GM12801 (cell line): Measurements from ENCODE around the gene LHFPL3.

Experiments used
- CTCF ChIP-seq: IDR thresholded peaks from one replicate; pipeline ENCODE4 v1.5.1; 2011; ENCODE audit warnings: control low read depth; ENCODE audit not compliant: insufficient read length; ENCODE audit errors: extremely low read depth

The LHFPL3 gene

GRCh38 chr7:104306793-104307192 is 21.6 kb upstream of the LHFPL3 start:
- no peak for TF ChIP-seq CTCF

GRCh38 chr7:104317948-104318629 is 10.3 kb upstream of the LHFPL3 start:
- no peak for TF ChIP-seq CTCF

GRCh38 chr7:104327534-104327933 is 869 bp upstream of the LHFPL3 start:
- TF ChIP-seq CTCF, result no peak

- no peak for TF ChIP-seq CTCF
Measured at GRCh38 chr7:104327938-104328295, 486 bp upstream of the LHFPL3 start.

GRCh38 chr7:104328970-104329825 is 795 bp downstream of the LHFPL3 start:
- no peak for TF ChIP-seq CTCF

- TF ChIP-seq CTCF, result no peak
Measured at GRCh38 chr7:104341546-104341945, 13.1 kb downstream of the LHFPL3 start.

- TF ChIP-seq CTCF, result no peak
Measured at GRCh38 chr7:104352736-104353135, 24.3 kb downstream of the LHFPL3 start.
